ENCODE data around the gene CYP3A4.

The CYP3A4 gene

DNA sequence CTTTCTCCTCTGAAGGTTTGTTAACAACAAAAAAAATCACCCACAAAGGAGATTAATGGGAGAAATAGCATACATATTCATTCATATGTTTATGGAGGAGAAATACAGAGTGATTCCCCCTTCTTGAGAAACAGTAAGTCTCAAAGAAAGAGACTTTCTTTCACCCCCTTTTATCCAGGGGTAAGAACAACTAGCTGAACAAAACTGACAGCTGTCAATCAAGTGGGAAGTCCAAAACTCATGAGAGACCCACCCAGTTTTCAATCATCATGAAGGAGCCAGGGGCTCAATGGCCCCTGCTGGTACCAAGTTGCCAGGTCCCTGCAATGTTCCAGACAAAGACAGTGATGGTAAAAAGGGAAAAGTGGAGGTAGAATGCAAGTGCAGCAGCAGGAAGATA is 41.9 kb upstream of the CYP3A4 start:
- TF ChIP-seq, protein P1, sequence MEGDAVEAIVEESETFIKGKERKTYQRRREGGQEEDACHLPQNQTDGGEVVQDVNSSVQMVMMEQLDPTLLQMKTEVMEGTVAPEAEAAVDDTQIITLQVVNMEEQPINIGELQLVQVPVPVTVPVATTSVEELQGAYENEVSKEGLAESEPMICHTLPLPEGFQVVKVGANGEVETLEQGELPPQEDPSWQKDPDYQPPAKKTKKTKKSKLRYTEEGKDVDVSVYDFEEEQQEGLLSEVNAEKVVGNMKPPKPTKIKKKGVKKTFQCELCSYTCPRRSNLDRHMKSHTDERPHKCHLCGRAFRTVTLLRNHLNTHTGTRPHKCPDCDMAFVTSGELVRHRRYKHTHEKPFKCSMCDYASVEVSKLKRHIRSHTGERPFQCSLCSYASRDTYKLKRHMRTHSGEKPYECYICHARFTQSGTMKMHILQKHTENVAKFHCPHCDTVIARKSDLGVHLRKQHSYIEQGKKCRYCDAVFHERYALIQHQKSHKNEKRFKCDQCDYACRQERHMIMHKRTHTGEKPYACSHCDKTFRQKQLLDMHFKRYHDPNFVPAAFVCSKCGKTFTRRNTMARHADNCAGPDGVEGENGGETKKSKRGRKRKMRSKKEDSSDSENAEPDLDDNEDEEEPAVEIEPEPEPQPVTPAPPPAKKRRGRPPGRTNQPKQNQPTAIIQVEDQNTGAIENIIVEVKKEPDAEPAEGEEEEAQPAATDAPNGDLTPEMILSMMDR (IDR thresholded peaks at IDR 0.05; ENCODE audit: extremely low read depth, insufficient read depth, missing control alignments): no peak
- DNase-seq (ENCODE audit: low spot score): no peak
- in situ Hi-C loops (cut with MboI; ENCODE audit: low pct_unique_long_range_greater_than_20kb, low sequenced_read_pairs, unreplicated experiment): no loop called here

DNA sequence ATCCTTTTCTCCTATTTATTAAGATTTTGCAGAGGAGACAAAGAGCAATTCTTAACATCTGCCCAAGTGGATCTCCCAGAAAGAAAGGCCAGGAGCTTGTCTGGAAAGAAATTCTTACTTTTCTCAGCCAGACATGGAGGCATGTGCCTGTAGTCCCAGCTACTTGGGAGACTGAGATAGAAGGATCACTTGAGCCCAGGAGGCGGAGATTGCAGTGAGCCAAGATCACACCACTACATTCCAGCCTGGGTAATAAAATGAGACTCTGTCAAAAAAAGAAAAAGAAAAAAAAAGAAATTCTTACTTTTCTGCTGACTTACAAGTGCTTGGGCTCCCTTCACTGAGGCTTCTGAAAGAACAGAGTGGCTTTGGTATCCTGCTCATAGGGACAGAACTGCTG is 41.5 kb upstream of the CYP3A4 start:
- TF ChIP-seq, protein P1 (IDR thresholded peaks at IDR 0.05; ENCODE audit: extremely low read depth, insufficient read depth, missing control alignments): no peak
- DNase-seq (ENCODE audit: low spot score): no peak
- in situ Hi-C loops (cut with MboI; ENCODE audit: low pct_unique_long_range_greater_than_20kb, low sequenced_read_pairs, unreplicated experiment): no loop called here

DNA sequence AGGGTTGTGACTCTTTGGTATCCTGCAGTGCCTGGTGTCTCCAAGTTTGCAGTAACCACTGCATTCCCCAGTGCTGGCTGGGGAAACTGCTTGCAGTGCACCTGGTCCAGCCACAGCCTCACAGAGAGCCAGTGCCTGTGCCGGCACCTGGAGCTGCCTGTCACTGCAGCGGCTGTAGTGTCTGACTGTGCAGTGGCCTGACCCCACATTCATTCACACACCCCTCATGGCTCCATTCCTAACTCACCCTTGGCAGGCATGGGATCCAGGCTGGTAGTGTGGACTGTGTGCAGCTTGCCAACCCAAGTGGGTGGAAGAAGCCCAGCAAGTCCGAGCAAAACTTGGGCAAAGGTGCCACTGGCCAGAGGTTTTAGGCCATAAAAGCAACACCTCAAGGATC is 40.1 kb upstream of the CYP3A4 start:
- in situ Hi-C loops (cut with MboI; ENCODE audit: low pct_unique_long_range_greater_than_20kb, low sequenced_read_pairs, unreplicated experiment): no loop called here
- DNase-seq (ENCODE audit: low spot score): no peak
- TF ChIP-seq, protein P1 (IDR thresholded peaks at IDR 0.05; ENCODE audit: extremely low read depth, insufficient read depth, missing control alignments): no peak

DNA sequence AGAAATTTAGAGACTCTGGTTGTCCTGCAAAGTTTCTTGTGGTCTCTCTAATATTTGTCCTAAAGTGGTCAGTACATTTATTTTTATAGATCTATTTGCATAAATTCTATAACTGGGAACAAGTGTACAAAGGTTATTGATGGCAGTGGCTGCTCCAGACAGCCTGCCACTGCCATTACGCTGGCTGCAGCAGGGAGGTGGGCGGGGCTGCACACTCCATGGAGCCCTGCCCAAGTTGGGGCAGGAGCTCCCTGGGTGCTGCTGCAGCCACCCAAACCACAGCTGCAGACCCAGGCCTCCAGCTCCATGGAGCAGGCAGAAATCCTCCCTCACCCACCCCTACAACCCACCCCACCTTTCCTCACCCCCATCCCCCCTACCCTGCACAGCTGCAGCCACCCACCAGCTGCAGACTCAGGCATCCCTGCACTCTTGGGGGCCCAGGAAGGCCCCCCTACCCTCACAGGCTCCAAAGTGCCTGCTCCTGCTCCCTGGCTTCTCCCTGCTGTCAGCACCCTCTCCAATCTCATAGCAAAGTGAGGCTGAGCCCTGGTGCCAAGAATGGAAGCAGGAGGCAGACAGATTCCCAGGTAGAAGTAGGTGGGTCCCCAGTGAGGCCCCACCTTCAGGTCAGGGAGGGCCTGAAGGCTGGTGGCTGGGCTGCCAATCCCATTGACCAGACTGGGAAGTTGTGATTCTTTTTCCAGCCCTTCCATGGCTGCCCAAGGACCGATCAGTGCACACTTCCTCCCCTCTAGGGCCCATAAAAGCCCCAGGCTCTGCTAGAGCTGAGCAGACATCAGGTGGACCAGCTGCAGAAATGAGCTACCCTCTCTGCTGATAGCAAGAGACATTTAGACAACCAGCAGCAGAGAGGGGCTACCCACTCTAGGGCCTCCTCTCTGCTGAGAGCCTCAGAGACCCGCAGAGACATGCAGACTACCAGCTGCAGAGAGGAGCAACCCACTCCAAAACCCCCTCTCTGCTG is 39.0 kb upstream of the CYP3A4 start:
- TF ChIP-seq, protein P1 (IDR thresholded peaks at IDR 0.05; ENCODE audit: extremely low read depth, insufficient read depth, missing control alignments): no peak
- in situ Hi-C loops (cut with MboI; ENCODE audit: low pct_unique_long_range_greater_than_20kb, low sequenced_read_pairs, unreplicated experiment): no loop called here
- DNase-seq (ENCODE audit: low spot score): no peak

DNA sequence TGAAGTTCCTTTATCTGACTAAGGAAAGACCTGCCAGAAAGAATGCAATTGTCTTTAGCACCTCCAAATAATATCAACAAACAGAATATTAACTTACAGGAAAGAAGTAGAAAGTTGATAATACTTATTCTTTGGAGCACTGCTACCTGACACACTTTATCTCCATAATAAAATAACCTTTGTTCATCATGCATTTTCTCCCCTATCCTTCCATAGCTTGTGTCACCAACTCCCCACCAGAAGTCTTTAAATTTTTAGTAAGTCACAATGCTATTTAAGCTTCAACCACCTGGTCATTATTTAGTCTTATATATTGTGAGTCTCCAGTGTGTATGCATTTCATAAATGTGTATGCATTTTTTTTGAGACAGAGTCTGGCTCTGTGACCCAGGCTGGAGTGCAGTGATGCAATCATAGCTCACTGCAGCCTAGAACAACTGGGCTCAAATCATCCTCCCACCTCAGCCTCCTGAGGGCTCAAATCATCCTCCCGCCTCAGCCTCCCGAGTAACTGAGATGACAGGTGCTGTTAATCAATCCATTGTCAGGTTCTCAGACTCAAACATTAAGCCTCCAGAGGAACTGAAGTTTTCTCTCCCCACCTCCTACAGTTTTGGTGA is 36.5 kb upstream of the CYP3A4 start:
- in situ Hi-C loops (cut with MboI; ENCODE audit: low pct_unique_long_range_greater_than_20kb, low sequenced_read_pairs, unreplicated experiment): no loop called here
- TF ChIP-seq, protein P1 (IDR thresholded peaks at IDR 0.05; ENCODE audit: extremely low read depth, insufficient read depth, missing control alignments): no peak
- no peak for DNase-seq (ENCODE audit: low spot score)

DNA sequence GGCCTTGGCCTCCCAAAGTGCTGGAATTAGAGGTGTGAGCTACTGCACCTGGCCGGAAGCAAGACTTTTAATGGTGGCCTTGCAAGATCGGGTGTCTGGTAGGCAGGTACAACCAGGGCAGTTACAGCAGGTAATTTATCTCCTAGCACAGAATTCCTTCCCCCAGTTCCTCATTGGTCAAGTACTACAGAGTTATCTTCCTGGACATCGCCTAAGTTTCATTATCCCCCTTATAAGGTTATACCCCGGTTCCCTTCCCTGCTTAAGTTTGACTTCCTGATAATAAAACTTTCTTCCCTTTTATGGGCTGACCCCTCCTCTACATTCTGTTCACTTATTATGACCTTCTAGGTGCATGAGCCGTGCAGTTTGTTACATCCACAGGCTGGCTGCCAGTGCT is 24.8 kb upstream of the CYP3A4 start:
- TF ChIP-seq, protein P1 (IDR thresholded peaks at IDR 0.05; ENCODE audit: extremely low read depth, insufficient read depth, missing control alignments): no peak
- in situ Hi-C loops (cut with MboI; ENCODE audit: low pct_unique_long_range_greater_than_20kb, low sequenced_read_pairs, unreplicated experiment): no loop called here
- DNase-seq (ENCODE audit: low spot score): no peak

All from GM13977 (cell line).